SK-N-SH treated with all-trans-retinoic acid at 6 μM for 48 hours (cell line): ENCODE measurements around the gene MMAB.

ENCODE experiments used
- ATAC-seq: fragments of 200-7000 bp; cut with Tn5 transposase; 3 replicates; pipeline ENCODE4 v1.9.1; 2020; ENCODE audit warnings: mild to moderate bottlenecking, moderate library complexity
- ARNTL ChIP-seq: fragments of 450-650 bp; formaldehyde crosslinking; IDR thresholded peaks from 2 replicates; pipeline ENCODE4 v1.5.0; 2020; ENCODE audit warnings: low read depth, mild to moderate bottlenecking, moderate library complexity, borderline replicate concordance
- BACH2 ChIP-seq: fragments of 250-450 bp; sonication (Bioruptor Pico); IDR thresholded peaks from 2 replicates; pipeline ENCODE4 v1.9.0; 2021; ENCODE audit warnings: mild to moderate bottlenecking, borderline replicate concordance
- CREB5 ChIP-seq: fragments of 250-450 bp; sonication (Bioruptor Pico); IDR thresholded peaks from 2 replicates; pipeline ENCODE4 v1.5.1; 2020; ENCODE audit warnings: low read depth, mild to moderate bottlenecking, moderate library complexity
- CSDC2 ChIP-seq: fragments of 250-450 bp; sonication (Bioruptor Pico); IDR thresholded peaks from 2 replicates; pipeline ENCODE4 v1.5.0; 2020; ENCODE audit warnings: mild to moderate bottlenecking, moderate library complexity
- ESRRG ChIP-seq: fragments of 250-450 bp; sonication (Bioruptor Pico); IDR thresholded peaks from 2 replicates; pipeline ENCODE4 v1.6.1; 2021; ENCODE audit warnings: mild to moderate bottlenecking
- GLIS3 ChIP-seq: fragments of 250-450 bp; sonication (Bioruptor Pico); IDR thresholded peaks from 2 replicates; pipeline ENCODE4 v1.5.0; 2020; ENCODE audit warnings: mild to moderate bottlenecking, moderate library complexity
- ISL1 ChIP-seq: fragments of 250-450 bp; sonication (Bioruptor Pico); IDR thresholded peaks from 2 replicates; pipeline ENCODE4 v2.1.2; 2022; ENCODE audit warnings: mild to moderate bottlenecking, moderate library complexity
- OSR1 ChIP-seq: fragments of 250-450 bp; sonication (Bioruptor Pico); IDR thresholded peaks from 2 replicates; pipeline ENCODE4 v1.8.0; 2022; ENCODE audit warnings: moderate library complexity, mild to moderate bottlenecking, inconsistent platforms
- POU6F1 ChIP-seq: fragments of 250-450 bp; sonication (Bioruptor Pico); IDR thresholded peaks from 2 replicates; pipeline ENCODE4 v1.8.0; 2021; ENCODE audit warnings: low read depth, mild to moderate bottlenecking, moderate library complexity, borderline replicate concordance
- PPARA ChIP-seq: fragments of 250-450 bp; sonication (Bioruptor Pico); IDR thresholded peaks from 2 replicates; pipeline ENCODE4 v1.5.0; 2020; ENCODE audit warnings: mild to moderate bottlenecking, borderline replicate concordance
- RARB ChIP-seq: fragments of 250-450 bp; sonication (Bioruptor Pico); IDR thresholded peaks from 2 replicates; pipeline ENCODE4 v1.8.0; 2021; ENCODE audit warnings: mild to moderate bottlenecking, moderate library complexity
- SNAI2 ChIP-seq: fragments of 250-450 bp; sonication (Bioruptor Pico); IDR thresholded peaks from 2 replicates; pipeline ENCODE4 v1.5.0; 2020; ENCODE audit warnings: mild to moderate bottlenecking, moderate library complexity
- TCF4 ChIP-seq: fragments of 250-450 bp; sonication (Bioruptor Pico); IDR thresholded peaks from 2 replicates; pipeline ENCODE4 v1.8.0; 2021; ENCODE audit warnings: mild to moderate bottlenecking, moderate library complexity, borderline replicate concordance
- TOX ChIP-seq: fragments of 250-450 bp; sonication (Bioruptor Pico); IDR thresholded peaks from 2 replicates; pipeline ENCODE4 v1.8.0; 2021; ENCODE audit warnings: mild to moderate bottlenecking, moderate library complexity, borderline replicate concordance
- ZC3H10 ChIP-seq: fragments of 250-450 bp; sonication (Bioruptor Pico); IDR thresholded peaks from 2 replicates; pipeline ENCODE4 v1.5.1; 2021; ENCODE audit warnings: mild to moderate bottlenecking, moderate library complexity
- ZFP3 ChIP-seq: fragments of 250-450 bp; sonication (Bioruptor Pico); IDR thresholded peaks from 2 replicates; pipeline ENCODE4 v1.5.0; 2020; ENCODE audit warnings: mild to moderate bottlenecking, moderate library complexity
- ZNF565 ChIP-seq: fragments of 450-650 bp; formaldehyde crosslinking; conservative IDR thresholded peaks from 2 replicates; pipeline ENCODE4 v1.5.0; 2020; ENCODE audit warnings: low read depth, mild to moderate bottlenecking, moderate library complexity
- ZNF70 ChIP-seq: fragments of 450-650 bp; formaldehyde crosslinking; IDR thresholded peaks from 2 replicates; pipeline ENCODE4 v1.5.0; 2020; ENCODE audit warnings: mild to moderate bottlenecking, moderate library complexity
- ZNF8 ChIP-seq: fragments of 450-650 bp; formaldehyde crosslinking; IDR thresholded peaks from 2 replicates; pipeline ENCODE4 v1.5.0; 2020; ENCODE audit warnings: mild to moderate bottlenecking, moderate library complexity
- TF ChIP-seq, protein P1 (sequence below): fragments of 250-450 bp; sonication (Bioruptor Pico); IDR thresholded peaks from 2 replicates; pipeline ENCODE4 v1.5.0; 2020; ENCODE audit warnings: mild to moderate bottlenecking, moderate library complexity
- TF ChIP-seq, protein P2 (sequence below): fragments of 250-450 bp; sonication (Bioruptor Pico); IDR thresholded peaks from 2 replicates; pipeline ENCODE4 v1.5.1; 2021; ENCODE audit warnings: mild to moderate bottlenecking, moderate library complexity

The MMAB gene

DNA sequence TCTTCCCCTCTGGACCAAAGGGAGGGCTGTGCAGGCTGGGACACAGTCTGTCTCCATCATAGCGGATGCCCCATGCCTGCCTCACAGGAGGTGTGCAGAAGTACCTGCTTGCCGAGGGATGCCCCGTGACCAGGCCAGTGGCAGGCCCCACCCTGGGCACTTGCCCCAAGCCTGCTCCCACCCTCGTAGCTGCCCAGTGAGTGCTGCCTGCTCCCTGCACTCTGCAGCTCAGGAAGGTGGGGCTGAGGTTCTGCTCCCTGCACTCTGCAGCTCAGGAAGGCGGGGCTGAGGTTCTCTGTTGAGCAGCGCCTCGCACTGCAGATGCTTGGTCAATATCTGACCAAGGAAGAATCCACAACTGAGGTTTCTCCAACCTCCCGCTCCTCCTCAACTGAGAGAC is 6.9 kb downstream of the MMAB start:
- no peak for ATAC-seq
- no peak for TF ChIP-seq TCF4 (CRISPR knock-in tag)
- no peak for TF ChIP-seq BACH2 (CRISPR knock-in tag)
- no peak for TF ChIP-seq ESRRG (CRISPR knock-in tag)
- no peak for TF ChIP-seq ISL1
- no peak for TF ChIP-seq RARB (CRISPR knock-in tag)
- TF ChIP-seq CSDC2 (CRISPR knock-in tag): no peak
- TF ChIP-seq ZNF70 (CRISPR knock-in tag): no peak
- TF ChIP-seq ZNF8 (CRISPR knock-in tag): no peak

GRCh38 chr12:109563291-109564284 is 9.7 kb downstream of the MMAB start:
- ATAC-seq: no peak
- TF ChIP-seq BACH2 (CRISPR knock-in tag): no peak

DNA sequence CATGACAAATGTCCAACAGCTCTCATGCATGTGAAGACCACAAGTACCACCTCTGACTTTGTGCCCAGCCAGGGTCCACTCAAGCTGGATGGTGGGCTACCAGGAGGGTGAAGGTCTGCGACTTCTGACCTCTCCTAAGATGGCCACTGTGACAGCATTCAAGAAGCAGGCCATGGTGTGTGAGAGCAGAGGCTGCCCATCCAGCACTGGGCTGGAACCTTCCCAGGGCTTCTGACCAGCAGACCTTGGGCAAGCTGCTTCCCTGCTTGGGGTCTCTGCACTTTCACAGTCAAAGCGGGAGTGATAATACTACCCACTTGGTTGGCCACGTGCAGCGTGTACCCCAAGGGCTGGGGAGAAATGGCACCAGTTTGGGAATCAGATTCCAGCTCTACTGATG is 10.4 kb downstream of the MMAB start:
- no peak for ATAC-seq
- no peak for TF ChIP-seq RARB (CRISPR knock-in tag)
- TF ChIP-seq ZFP3 (CRISPR knock-in tag): no peak
- TF ChIP-seq TCF4 (CRISPR knock-in tag): no peak
- no peak for TF ChIP-seq ESRRG (CRISPR knock-in tag)
- no peak for TF ChIP-seq PPARA (CRISPR knock-in tag)
- TF ChIP-seq, protein P1, sequence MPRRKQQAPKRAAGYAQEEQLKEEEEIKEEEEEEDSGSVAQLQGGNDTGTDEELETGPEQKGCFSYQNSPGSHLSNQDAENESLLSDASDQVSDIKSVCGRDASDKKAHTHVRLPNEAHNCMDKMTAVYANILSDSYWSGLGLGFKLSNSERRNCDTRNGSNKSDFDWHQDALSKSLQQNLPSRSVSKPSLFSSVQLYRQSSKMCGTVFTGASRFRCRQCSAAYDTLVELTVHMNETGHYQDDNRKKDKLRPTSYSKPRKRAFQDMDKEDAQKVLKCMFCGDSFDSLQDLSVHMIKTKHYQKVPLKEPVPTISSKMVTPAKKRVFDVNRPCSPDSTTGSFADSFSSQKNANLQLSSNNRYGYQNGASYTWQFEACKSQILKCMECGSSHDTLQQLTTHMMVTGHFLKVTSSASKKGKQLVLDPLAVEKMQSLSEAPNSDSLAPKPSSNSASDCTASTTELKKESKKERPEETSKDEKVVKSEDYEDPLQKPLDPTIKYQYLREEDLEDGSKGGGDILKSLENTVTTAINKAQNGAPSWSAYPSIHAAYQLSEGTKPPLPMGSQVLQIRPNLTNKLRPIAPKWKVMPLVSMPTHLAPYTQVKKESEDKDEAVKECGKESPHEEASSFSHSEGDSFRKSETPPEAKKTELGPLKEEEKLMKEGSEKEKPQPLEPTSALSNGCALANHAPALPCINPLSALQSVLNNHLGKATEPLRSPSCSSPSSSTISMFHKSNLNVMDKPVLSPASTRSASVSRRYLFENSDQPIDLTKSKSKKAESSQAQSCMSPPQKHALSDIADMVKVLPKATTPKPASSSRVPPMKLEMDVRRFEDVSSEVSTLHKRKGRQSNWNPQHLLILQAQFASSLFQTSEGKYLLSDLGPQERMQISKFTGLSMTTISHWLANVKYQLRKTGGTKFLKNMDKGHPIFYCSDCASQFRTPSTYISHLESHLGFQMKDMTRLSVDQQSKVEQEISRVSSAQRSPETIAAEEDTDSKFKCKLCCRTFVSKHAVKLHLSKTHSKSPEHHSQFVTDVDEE (CRISPR knock-in tag): no peak
- TF ChIP-seq CSDC2 (CRISPR knock-in tag): no peak
- TF ChIP-seq TOX: no peak
- TF ChIP-seq ZC3H10 (CRISPR knock-in tag): no peak
- no peak for TF ChIP-seq CREB5 (CRISPR knock-in tag)
- no peak for TF ChIP-seq ZNF8 (CRISPR knock-in tag)
- TF ChIP-seq BACH2 (CRISPR knock-in tag): no peak
- TF ChIP-seq ZNF70 (CRISPR knock-in tag): no peak
- no peak for TF ChIP-seq ZNF565 (CRISPR knock-in tag)

DNA sequence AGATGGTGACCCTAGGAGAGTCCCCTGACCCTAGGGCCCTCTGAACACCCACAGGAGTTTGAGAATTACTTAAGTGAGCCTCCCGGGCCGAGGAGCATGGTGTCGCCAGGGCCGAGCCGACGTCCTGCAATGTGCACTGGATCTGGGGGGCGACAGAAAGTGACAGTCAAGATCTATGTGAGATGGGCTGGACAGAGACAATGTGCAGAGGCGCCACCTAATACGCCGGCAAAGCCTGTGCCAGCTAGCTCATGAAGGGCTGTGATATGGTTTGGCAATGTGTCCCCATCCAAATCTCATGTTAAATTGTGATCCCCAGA is 11.6 kb downstream of the MMAB start:
- no peak for ATAC-seq
- TF ChIP-seq TOX (no peak), SNAI2 (CRISPR knock-in tag) (no peak), ZNF565 (CRISPR knock-in tag) (no peak), ARNTL (CRISPR knock-in tag) (no peak), GLIS3 (CRISPR knock-in tag) (no peak), CSDC2 (CRISPR knock-in tag) (no peak), ISL1 (no peak), BACH2 (CRISPR knock-in tag) (no peak), TCF4 (CRISPR knock-in tag) (no peak), RARB (CRISPR knock-in tag) (no peak), ZC3H10 (CRISPR knock-in tag) (no peak), OSR1 (CRISPR knock-in tag) (no peak), POU6F1 (CRISPR knock-in tag) (no peak)
- TF ChIP-seq, protein P2, sequence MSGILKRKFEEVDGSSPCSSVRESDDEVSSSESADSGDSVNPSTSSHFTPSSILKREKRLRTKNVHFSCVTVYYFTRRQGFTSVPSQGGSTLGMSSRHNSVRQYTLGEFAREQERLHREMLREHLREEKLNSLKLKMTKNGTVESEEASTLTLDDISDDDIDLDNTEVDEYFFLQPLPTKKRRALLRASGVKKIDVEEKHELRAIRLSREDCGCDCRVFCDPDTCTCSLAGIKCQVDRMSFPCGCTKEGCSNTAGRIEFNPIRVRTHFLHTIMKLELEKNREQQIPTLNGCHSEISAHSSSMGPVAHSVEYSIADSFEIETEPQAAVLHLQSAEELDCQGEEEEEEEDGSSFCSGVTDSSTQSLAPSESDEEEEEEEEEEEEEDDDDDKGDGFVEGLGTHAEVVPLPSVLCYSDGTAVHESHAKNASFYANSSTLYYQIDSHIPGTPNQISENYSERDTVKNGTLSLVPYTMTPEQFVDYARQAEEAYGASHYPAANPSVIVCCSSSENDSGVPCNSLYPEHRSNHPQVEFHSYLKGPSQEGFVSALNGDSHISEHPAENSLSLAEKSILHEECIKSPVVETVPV (CRISPR knock-in tag): no peak
